C4-2B (cell line): ENCODE data around the gene MICAL2.

Experiments
- H3K27ac ChIP-seq: fragments of 450-650 bp; 2 replicates; pipeline ENCODE4 v1.5.1; 2017
- ZFX ChIP-seq: fragments of 450-650 bp; IDR thresholded peaks from 2 replicates; pipeline ENCODE4 v1.6.1; 2017
- TF ChIP-seq, protein P1 (sequence below): fragments of 450-650 bp; conservative IDR thresholded peaks from 2 replicates; pipeline ENCODE4 v1.5.1; 2017; ENCODE audit warnings: mild to moderate bottlenecking

The MICAL2 gene

DNA sequence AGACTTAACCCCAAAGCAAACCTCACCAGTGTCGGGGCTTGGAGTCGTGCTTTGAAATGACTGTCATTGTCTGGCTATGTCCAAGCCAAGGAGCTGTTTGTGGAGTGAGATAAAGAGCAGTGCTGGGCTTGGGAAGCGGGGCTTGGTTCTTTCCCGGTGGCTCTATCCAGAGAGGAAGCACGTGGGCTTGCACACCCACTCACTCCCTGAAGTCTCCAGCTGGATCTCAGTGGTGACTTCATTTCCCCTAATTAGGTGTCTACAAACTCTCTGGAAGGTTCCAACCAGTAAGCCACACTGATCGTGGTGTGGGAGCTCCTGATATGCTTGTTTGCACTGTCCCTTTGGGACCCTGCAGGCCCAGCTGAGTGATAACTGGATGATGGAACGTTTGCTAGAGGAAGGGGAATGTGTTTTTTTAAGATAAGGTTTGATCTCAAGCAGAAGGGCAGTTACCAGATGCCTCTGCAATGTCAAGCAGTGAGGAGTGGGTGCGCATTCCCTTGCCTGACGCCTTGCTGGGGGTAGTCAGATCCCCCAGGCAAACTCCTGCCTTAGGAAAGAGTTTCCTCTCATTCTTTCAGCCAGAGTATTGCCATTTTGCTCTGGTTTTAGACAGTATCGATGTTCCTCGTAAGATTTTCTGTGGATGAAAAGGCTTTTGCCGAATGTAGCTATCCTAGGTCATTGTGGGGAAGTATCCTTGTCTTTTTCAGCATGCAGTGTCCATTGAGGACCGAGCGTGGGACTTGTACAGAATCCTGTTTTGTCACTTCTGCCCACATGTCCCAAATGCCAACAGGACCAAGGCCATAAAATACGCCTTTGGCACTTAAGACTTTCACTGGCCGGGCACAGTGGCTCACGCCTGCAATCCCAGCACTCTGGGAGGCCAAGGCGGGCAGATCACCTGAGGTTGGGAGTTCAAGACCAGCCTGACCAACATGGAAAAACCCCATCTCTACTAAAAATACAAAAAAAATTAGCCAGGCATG is 90.9 kb downstream of the MICAL2 start:
- TF ChIP-seq, protein P1, sequence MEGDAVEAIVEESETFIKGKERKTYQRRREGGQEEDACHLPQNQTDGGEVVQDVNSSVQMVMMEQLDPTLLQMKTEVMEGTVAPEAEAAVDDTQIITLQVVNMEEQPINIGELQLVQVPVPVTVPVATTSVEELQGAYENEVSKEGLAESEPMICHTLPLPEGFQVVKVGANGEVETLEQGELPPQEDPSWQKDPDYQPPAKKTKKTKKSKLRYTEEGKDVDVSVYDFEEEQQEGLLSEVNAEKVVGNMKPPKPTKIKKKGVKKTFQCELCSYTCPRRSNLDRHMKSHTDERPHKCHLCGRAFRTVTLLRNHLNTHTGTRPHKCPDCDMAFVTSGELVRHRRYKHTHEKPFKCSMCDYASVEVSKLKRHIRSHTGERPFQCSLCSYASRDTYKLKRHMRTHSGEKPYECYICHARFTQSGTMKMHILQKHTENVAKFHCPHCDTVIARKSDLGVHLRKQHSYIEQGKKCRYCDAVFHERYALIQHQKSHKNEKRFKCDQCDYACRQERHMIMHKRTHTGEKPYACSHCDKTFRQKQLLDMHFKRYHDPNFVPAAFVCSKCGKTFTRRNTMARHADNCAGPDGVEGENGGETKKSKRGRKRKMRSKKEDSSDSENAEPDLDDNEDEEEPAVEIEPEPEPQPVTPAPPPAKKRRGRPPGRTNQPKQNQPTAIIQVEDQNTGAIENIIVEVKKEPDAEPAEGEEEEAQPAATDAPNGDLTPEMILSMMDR = no peak
- no peak for TF ChIP-seq ZFX
- H3K27ac ChIP-seq = peak overlapping the region; percentile 13

DNA sequence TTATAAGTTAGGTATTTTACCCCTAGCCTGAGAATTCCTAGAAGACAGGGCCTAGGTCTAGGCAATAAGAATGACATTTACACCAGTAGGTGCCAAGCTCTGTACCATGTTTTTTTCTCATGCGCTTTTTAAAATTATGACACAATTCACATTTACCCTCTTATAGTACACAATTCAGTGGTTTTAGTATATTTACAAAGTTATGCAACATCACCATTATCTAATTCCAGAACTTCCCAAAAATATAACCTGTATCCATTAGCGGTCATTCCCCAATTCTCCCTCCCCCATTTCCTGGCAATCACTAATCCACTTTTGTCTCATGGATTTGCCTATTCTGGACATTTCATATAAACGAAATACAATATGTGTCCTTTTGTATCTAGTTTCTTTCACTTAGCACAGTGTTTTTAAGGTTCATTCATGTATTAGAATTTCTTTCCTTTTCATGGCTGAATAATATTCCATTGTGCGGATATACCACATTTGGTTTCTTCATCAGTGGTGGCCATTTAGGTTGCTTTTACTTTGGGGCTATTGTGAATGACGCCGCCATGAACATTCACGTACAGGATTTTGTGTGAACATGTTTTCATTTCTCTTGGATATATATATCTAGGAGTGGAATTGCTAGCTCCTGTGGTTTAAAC is 92.4 kb downstream of the MICAL2 start:
- TF ChIP-seq, protein P1 = no peak
- TF ChIP-seq ZFX = no peak
- H3K27ac ChIP-seq = no peak overlapping the region

DNA sequence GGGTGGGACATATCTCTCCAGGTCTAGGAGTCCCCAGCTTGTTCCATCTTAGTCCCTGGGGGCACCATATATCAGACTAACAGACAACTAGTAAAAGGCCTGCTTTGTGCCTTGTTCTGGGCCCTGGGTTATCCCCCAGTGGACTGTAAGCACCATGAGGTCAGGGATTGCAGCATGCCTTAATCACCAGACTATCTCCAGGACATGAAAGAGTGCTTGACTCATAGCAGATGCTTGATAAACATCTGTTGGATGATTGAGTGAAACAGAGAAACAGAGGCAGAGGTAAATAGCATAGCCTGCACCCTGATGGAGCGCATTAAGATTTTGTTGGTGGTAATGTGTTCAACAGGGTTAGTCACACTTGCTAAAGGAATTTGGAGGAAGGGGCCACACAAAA is 94.1 kb downstream of the MICAL2 start:
- no peak overlapping the region for H3K27ac ChIP-seq
- TF ChIP-seq, protein P1 = no peak
- TF ChIP-seq ZFX = no peak

DNA sequence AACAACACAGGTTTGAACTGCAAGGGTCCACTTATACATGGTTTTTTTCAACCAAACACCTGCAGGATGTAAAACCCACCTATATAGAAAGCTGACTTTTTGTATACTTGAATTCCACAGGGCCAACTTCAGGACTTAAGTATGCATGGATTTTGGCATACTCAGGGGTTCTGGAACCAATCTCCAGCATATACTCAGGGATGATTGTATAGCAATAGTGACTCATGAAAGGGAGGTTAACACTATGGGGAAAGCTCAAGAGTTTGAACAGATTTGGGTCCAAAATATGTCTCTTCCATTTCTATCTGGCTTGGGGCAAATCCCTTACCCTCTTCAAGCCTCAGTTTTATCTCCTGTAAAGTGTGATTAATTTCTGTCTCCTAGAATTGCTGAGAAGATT is 94.9 kb downstream of the MICAL2 start:
- no peak overlapping the region for H3K27ac ChIP-seq
- no peak for TF ChIP-seq ZFX
- TF ChIP-seq, protein P1 = no peak

DNA sequence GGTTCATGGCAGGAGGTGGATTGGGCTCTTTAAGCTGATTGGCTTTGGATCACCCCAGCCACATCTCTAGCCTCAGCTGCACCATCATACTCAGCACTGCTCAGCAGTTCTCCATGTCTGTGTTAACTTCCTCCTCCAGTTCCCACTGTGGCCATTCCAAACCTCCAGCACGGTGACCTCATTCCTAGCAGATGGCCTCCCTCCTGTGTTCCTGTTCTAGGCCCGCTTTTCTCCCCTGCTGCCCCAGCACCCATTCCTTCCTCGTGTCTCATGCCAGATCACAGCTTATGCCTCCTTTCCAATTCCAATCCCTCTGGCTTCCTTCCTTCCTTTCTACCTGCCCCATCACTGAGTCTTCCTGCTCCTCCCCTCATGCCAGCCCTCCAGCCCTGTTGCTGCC is 96.1 kb downstream of the MICAL2 start:
- no peak overlapping the region for H3K27ac ChIP-seq
- no peak for TF ChIP-seq ZFX
- TF ChIP-seq, protein P1 = no peak

DNA sequence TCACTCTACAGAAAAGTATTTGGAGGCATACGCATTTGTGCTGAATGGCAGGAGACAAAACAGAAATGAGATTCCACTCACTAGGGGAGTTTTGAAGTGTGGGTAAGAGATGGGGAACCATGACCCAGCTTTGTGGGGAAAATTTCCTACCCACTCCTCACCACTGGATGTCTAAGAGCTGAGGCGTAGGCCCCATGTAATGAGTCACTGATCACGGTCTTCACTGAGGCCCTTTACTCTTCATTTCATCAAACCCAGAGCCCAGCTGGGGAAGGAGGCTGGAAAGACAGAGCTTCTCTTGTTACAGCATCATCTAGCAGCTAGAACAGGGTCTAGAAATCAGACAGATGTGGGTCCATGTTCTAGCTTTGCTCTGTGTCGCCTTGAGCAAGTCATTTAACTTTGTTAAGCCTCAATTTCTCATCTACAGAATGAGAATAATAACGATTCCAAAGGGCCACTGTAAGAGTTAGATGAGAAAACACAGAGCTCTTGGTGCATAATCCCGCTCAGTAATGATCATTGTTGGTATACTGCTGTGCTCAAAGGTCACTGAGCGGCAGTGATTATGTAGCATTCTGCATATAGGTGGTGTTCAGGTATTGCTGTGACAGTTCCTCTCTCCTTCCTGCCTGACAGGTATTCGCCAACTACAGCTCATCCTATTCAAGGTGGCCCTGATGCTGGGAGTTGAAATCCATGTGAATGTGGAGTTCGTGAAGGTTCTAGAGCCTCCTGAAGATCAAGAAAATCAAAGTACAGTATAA is 97.2 kb downstream of the MICAL2 start:
- TF ChIP-seq ZFX = no peak
- TF ChIP-seq, protein P1 = no peak
- H3K27ac ChIP-seq = no peak overlapping the region
